ENCODE results near the gene ESRRA. TPM values are rescaled to one million over a fixed set of nuclear protein-coding genes. Genes with fewer than 3 reads are reported as not detected.
A peak's percentile ranks its signal among the peaks of the same experiment; 100 is the strongest.

Gene ESRRA
- total and polyA plus RNA-seq, 9 of the 15 experiments (the other 6 are each of a cell fraction or from before 2014, with no cell fraction given), result 0.27 to 89.7 (median 23.7) TPM

- TF ChIP-seq, protein P1, sequence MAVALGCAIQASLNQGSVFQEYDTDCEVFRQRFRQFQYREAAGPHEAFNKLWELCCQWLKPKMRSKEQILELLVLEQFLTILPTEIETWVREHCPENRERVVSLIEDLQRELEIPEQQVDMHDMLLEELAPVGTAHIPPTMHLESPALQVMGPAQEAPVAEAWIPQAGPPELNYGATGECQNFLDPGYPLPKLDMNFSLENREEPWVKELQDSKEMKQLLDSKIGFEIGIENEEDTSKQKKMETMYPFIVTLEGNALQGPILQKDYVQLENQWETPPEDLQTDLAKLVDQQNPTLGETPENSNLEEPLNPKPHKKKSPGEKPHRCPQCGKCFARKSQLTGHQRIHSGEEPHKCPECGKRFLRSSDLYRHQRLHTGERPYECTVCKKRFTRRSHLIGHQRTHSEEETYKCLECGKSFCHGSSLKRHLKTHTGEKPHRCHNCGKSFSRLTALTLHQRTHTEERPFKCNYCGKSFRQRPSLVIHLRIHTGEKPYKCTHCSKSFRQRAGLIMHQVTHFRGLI (CRISPR knock-in tag; IDR thresholded peaks at IDR 0.05), result no peak
- 0 out of 2 replicates have a peak, but pooled peaks have one; percentile 28 for TF ChIP-seq ZBTB17 (CRISPR knock-in tag; IDR thresholded peaks at IDR 0.05)
- TF ChIP-seq RBFOX2 (IDR thresholded peaks at IDR 0.05; ENCODE audit: low read depth, low read length), result peak; percentile 76
- 0 out of 2 replicates have a peak, but pooled peaks have one; percentile 1 for TF ChIP-seq NFRKB (IDR thresholded peaks at IDR 0.05; ENCODE audit: low read depth)
- no peak for TF ChIP-seq ZSCAN32 (CRISPR knock-in tag; IDR thresholded peaks at IDR 0.05)
- TF ChIP-seq NFIC (IDR thresholded peaks at IDR 0.05), result peak; percentile 55
- TF ChIP-seq RB1 (IDR thresholded peaks at IDR 0.05; ENCODE audit: low read depth), result peak; percentile 86
- peak in 1 of 2 experiments; percentile 51; a peak in 1 of 4 replicates for TF ChIP-seq MNT (conservative IDR thresholded peaks at IDR 0.05)
- TF ChIP-seq BHLHE40 (IDR thresholded peaks at IDR 0.05; ENCODE audit: low read length), result peak; percentile 97
- TF ChIP-seq YY1 (IDR thresholded peaks at IDR 0.05; ENCODE audit: borderline replicate concordance in 1 of 3, control insufficient read depth in 1 of 3, extremely low read depth in 1 of 3, insufficient read depth in 3 of 3, insufficient read length in 1 of 3, insufficient replicate concordance in 2 of 3, low read depth in 1 of 3, low read length in 2 of 3), result peak; percentile 37 to 90 (median 88)
- no peak for TF ChIP-seq TRIM28 (IDR thresholded peaks at IDR 0.05)
- TF ChIP-seq JUND (IDR thresholded peaks at IDR 0.05; ENCODE audit: borderline replicate concordance, low read depth, low read length), result peak; percentile 6; the same call in 1 of the 2 replicates
- no peak for TF ChIP-seq JUND (tag; IDR thresholded peaks at IDR 0.05; ENCODE audit: borderline replicate concordance, low read depth, low read length)
- TF ChIP-seq ZNF431 (CRISPR knock-in tag; IDR thresholded peaks at IDR 0.05), result peak; percentile 41; the same call in 1 of the 2 replicates
- no peak for TF ChIP-seq CC2D1A (IDR thresholded peaks at IDR 0.05)
- no peak for TF ChIP-seq ZNF133 (CRISPR knock-in tag; IDR thresholded peaks at IDR 0.05)
- peak; percentile 20; the same call in 1 of the 2 replicates for TF ChIP-seq ARID4B (CRISPR knock-in tag; IDR thresholded peaks at IDR 0.05)
- TF ChIP-seq ZNF583 (CRISPR knock-in tag; IDR thresholded peaks at IDR 0.05), result 0 out of 2 replicates have a peak, but pooled peaks have one; percentile 35
- TF ChIP-seq DDX20 (tag; IDR thresholded peaks at IDR 0.05; ENCODE audit: low read depth), result no peak
- TF ChIP-seq KDM2B (CRISPR knock-in tag; IDR thresholded peaks at IDR 0.05), result 0 out of 2 replicates have a peak, but pooled peaks have one; percentile 33
- TF ChIP-seq TBP (optimal IDR thresholded peaks at IDR 0.05; ENCODE audit: low read depth, low read length), result peak; percentile 27
Measured at GRCh38 chr11:64358907-64359711, 53.8 kb downstream of the ESRRA start, which contains the start of gene RPS6KA4 (continued).
